ENCODE results near the gene FTCD.

FTCD gene

GRCh38 chr21:46138383-46138970 lies 16.9 kb downstream of the FTCD start:
- DNase-seq (ENCODE audit: low spot score) = no peak

GRCh38 chr21:46137908-46138307 lies 17.5 kb downstream of the FTCD start:
- DNase-seq (ENCODE audit: low spot score) = no peak

- DNase-seq (ENCODE audit: low spot score) = no peak
Observed at GRCh38 chr21:46136739-46137349, 18.5 kb downstream of the FTCD start.

GRCh38 chr21:46135782-46136395 lies 19.5 kb downstream of the FTCD start:
- no peak for DNase-seq (ENCODE audit: low spot score)

- no peak for DNase-seq (ENCODE audit: low spot score)
Observed at GRCh38 chr21:46131838-46132651, 23.3 kb downstream of the FTCD start.

- DNase-seq (ENCODE audit: low spot score) = no peak
Observed at GRCh38 chr21:46131588-46131837, 23.9 kb downstream of the FTCD start.

- no peak for DNase-seq (ENCODE audit: low spot score)
Observed at GRCh38 chr21:46130831-46131587, 24.4 kb downstream of the FTCD start.

- DNase-seq (ENCODE audit: low spot score) = no peak
Observed at GRCh38 chr21:46129846-46130651, 25.3 kb downstream of the FTCD start.

GRCh38 chr21:46128933-46129571 lies 26.3 kb downstream of the FTCD start:
- no peak for DNase-seq (ENCODE audit: low spot score)

- DNase-seq (ENCODE audit: low spot score) = no peak
Observed at GRCh38 chr21:46128106-46128932, 27.1 kb downstream of the FTCD start.

GRCh38 chr21:46127239-46128105 lies 27.9 kb downstream of the FTCD start:
- DNase-seq (ENCODE audit: low spot score) = no peak

GRCh38 chr21:46126309-46127238 lies 28.8 kb downstream of the FTCD start:
- DNase-seq (ENCODE audit: low spot score) = no peak

- no peak for DNase-seq (ENCODE audit: low spot score)
Observed at GRCh38 chr21:46125846-46126301, 29.5 kb downstream of the FTCD start.

- DNase-seq (ENCODE audit: low spot score) = no peak
Observed at GRCh38 chr21:46124926-46125845, 30.2 kb downstream of the FTCD start.

GRCh38 chr21:46124083-46124925 lies 31.1 kb downstream of the FTCD start:
- DNase-seq (ENCODE audit: low spot score) = no peak
